Measurements from ENCODE around the gene ANKRD53.

GRCh38 chr2:70981421-70981820 is 3.0 kb downstream of the ANKRD53 start:
- TF ChIP-seq CTCF (IDR thresholded peaks at IDR 0.05) (no peak), POLR2A (IDR thresholded peaks at IDR 0.05) (no peak)

All from esophagus squamous epithelium (tissue), 4 donors.